Activated CD4-positive, alpha-beta T cell treated with anti-CD3 and anti-CD28 coated beads for 4 hours (primary cell): ENCODE data around the gene PCDHGC3.

Experiments
- DNase-seq, 2 donors: peaks; one replicate each; pipeline ENCODE4 v3.0.0-alpha.2; 2020

PCDHGC3 gene

DNA sequence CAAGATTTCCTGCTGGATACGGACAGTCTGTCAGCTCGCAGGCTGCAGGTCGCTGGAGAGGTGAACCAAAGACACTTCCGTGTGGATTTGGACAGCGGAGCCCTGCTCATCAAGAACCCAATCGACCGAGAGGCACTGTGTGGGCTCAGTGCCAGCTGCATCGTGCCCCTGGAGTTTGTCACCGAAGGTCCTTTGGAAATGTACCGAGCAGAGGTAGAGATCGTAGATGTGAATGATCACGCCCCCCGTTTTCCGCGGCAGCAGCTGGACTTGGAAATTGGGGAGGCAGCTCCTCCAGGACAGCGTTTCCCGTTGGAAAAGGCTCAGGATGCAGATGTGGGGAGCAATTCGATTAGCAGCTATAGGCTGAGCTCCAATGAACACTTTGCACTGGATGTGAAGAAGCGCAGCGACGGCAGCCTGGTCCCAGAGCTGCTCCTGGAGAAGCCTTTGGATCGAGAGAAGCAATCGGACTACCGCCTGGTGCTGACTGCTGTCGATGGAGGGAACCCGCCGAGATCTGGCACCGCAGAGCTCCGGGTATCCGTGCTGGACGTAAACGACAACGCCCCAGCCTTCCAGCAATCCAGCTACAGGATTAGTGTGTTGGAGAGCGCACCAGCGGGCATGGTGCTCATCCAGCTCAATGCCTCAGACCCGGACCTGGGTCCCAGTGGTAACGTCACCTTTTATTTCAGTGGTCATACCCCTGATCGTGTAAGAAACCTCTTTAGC lies 9.7 kb downstream of the PCDHGC3 start:
- no peak for DNase-seq

DNA sequence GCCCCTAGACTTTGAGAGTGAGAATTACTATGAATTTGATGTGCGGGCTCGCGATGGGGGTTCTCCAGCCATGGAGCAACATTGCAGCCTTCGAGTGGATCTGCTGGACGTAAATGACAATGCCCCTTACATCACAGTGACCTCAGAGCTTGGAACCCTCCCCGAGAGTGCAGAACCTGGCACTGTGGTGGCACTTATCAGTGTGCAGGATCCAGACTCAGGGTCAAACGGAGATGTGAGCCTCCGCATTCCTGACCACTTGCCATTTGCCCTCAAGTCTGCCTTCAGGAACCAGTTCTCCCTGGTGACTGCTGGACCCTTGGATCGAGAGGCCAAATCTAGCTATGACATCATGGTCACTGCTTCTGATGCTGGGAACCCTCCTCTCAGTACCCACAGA lies 10.3 kb downstream of the PCDHGC3 start:
- no peak for DNase-seq

DNA sequence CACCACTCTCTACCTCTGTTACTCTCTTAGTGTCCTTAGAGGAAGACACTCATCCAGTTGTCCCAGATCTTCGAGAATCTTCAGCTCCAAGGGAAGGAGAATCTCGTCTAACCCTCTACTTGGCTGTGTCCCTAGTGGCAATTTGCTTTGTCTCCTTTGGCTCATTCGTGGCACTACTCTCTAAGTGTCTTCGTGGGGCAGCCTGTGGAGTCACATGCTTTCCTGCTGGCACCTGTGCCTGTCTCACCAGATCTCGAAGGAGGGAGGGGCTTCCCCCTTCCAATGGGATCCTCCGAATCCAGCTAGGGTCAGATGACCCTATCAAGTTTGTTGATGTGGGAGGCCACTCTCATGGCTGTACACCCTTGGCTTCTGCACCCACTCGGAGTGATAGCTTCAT lies 11.4 kb downstream of the PCDHGC3 start:
- DNase-seq = no peak

DNA sequence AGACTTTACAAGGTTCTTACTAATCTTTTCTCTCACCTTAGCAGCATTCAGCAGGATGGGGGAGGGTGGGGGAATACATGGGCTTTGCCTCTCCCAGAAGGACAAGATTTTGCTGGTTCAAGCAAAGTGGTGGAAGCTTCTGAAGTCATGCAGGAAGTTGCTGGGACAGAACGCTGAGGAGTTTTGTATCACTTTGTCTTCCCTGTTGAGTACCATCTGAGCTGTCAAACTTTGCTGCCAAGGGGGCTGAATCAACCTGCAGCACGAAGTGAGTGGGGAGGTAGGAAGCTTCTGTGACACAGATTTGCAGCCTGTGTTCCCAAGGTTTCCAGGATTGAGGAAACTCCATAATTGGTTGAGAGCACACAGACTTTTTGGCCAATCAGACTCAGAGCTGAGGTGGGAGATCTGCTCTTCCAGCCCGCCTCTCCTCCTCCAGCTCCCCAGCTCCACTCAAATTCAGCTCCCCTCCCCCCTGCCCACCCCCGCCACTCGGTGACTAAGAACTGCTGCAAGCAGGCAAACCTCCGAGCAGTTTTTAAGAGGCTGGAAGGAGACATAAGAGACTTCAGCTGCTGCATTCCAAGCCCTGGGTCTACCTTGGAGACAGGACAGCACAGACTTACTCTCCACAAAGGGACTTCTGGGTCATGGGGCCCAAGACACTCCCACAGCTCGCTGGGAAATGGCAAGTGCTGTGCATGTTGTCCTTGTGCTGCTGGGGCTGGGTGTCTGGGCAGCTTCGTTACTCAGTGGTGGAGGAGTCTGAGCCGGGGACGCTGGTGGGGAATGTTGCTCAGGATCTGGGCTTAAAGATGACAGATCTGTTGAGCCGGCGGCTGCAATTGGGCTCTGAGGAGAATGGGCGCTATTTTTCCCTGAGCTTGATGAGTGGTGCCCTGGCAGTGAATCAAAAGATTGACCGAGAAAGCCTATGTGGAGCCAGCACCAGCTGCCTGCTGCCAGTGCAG lies 13.1 kb downstream of the PCDHGC3 start, which contains the start of gene PCDHGC5:
Gene PCDHGC5, plus strand, starts transcription at position 491 of the 971 bp plus-strand sequence. Its CDS starts 160 bp downstream, at position 651.
- no peak for DNase-seq

DNA sequence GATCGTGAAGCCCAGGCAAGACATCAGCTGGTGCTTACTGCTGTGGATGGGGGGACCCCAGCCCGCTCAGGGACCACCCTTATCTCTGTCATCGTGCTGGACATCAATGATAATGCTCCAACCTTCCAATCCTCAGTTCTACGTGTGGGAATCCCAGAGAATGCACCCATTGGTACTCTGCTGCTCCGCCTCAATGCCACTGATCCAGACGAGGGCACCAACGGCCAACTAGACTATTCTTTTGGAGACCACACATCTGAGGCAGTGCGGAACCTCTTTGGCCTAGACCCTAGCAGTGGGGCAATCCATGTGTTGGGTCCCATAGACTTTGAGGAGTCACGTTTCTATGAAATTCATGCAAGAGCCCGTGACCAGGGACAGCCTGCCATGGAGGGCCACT lies 14.1 kb downstream of the PCDHGC3 start:
- no peak for DNase-seq

DNA sequence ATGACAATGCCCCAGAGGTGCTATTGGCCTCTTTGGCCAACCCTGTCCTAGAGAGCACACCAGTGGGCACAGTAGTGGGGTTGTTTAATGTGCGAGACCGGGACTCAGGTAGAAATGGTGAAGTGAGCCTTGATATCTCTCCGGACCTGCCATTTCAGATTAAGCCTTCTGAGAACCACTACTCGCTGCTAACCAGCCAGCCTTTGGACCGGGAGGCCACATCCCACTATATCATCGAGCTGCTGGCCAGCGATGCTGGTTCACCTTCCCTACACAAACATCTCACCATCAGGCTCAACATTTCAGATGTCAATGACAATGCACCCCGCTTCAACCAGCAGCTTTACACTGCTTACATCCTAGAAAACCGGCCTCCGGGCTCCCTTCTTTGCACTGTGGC lies 14.5 kb downstream of the PCDHGC3 start:
- DNase-seq = no peak

DNA sequence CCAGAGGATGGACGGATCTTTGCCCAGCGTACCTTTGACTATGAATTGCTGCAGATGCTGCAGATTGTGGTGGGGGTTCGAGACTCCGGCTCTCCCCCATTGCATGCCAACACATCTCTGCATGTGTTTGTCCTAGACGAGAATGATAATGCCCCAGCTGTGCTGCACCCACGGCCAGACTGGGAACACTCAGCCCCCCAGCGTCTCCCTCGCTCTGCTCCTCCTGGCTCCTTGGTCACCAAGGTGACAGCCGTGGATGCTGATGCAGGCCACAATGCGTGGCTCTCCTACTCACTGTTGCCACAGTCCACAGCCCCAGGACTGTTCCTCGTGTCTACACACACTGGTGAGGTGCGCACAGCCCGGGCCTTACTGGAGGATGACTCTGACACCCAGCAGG lies 15.0 kb downstream of the PCDHGC3 start:
- no peak for DNase-seq

DNA sequence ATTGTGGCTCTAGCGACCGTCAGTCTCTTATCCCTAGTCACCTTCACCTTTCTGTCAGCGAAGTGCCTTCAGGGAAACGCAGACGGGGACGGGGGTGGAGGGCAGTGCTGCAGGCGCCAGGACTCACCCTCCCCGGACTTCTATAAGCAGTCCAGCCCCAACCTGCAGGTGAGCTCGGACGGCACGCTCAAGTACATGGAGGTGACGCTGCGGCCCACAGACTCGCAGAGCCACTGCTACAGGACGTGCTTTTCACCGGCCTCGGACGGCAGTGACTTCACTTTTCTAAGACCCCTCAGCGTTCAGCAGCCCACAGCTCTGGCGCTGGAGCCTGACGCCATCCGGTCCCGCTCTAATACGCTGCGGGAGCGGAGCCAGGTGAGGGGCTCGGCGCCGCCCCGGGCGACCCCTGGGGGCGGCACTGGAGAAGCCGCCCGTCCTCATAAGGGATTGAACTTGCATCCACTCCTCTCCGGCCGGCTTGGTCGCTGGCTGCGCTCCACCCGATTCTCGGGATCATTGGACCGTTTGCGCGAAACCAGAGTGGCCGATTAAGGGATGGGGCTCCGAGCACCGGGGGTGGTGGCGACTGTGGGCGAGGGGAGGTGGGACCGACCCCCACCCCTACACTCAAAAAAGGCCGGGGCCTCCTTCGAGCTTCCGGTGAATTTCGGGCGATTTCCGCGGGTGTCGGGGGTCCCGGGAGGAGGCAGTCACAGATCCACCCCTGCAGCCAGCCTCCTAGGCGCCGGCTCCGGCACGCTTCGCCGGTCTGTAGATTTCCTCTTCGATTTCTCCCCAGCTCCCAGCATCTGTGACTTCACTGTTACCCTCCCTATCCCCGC lies 15.8 kb downstream of the PCDHGC3 start:
- DNase-seq = no peak

DNA sequence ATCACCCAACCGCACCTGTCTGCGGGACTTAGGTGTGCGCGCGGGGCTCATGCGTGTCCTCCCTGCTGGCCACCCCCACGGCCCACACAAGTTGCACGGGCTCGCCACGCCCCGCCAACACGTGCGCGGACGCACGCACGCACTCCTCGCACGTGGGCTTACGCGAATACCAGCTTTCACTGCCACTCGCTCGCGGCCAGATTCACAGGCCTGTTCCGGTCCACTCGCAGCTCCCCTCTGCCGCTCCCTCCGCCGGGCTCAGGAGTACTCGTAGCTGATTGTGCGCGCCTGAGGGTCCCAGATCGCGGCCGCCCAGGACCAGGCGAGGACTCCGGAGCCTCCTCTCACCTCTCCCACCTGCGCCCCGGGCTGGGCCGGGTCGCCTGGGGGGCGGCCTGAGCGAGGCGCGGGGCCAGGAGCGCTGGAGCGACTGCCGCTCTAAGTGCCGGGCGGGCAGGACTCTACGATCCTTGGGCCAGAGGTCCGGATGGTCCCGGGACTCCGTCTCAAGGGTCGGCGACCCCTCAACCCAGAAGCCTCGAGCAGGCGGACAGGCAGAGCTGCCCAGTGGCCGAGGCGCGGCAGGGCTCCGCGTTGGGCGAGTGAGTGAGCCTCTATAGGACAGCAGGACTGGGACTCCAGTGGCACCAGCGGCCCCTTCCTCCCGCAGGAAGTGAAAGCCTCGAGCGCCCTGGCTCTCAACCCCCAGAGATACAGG lies 16.6 kb downstream of the PCDHGC3 start:
- peak; percentile 19 to 25 for DNase-seq

DNA sequence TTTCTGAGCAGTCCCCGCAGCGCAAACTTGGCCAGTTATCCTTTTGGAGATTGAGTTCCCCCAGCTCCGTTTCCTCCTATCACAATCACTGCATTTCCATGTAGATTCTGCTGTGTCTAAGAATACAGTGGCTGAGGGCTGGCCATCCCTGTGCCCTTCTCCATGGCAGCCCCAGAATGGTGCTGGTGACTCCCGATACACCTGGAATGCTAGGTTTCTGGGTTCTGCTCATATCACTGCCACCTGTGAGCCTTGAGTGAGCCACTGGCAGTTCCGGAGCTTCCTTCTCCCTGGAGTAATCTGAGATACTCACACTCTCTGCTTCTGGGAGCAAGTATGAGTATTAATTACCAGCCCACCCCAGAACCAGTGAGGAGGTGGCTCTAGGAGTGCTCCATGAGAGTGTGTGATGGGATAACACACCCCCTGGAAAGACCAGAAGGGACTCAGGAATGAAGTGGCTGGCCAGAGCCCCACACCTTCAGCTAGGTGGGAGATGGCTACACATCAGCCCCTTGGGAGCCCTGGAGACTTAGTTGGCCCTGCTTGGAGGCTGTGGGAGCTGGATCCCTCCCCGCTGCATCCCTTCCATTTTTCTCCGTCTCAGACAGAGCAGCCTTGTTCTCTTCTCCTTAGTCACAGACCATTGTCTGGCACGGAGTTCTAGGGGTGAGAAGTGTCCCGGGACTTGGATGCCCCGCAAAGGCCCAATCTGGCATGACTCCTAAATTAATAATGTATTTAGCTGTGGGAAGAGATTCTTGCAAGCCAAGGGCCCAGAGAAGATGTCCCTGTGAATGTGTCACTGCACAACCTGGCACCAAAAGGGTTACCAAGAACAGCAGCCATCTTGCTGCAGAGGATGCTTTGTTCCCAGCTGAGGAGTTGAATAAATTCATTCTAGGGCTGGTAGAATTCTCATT lies 18.0 kb downstream of the PCDHGC3 start:
- no peak for DNase-seq

DNA sequence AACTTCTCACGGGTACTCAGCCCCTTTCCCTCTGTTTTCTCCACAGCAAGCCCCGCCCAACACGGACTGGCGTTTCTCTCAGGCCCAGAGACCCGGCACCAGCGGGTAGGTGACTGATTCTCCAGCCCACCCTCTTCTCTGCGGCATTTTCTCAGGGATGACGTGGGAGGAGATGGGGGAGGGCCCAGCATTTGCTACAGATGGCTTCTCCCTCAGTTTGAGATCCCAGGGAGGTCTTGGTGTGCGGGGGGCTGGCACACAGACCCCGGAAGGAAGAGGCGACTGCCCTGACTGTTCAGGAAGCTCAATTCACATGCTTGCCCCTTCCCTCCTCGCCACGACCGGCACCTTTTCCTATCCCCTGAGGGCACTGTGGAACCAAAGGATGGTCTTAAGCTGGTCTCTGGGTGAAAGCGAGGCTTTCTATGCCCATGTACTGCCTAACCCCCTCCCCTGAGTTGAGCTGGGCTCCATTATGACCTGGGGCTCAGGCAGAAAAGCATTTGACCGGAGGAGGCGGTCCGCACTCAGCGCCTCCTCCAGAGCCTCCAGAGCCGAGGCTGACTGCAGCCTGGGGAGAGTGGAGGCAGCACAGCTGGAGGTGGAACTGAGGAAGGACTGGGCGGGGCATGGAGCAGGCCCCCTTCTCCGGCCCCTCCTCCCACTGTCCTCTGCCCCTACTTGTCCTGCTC lies 19.1 kb downstream of the PCDHGC3 start:
- DNase-seq = no peak

DNA sequence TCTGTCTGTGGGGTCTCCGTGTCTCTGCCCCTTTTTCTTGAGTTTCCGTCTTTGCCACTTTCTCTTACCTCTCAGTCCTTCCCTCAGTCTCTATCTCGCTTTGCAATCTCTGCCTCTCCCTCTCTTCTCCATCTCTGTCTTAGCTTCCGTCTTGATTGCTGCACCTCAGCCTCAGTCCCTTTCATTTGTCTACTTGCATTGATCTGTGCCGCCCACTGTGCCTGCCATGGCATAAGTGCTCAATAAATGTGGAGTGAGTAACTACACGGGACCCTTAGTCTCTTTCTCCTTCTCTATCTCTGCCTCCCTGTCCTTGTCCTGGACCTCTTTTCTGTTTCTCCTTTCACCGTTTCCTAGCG lies 19.7 kb downstream of the PCDHGC3 start:
- no peak for DNase-seq

DNA sequence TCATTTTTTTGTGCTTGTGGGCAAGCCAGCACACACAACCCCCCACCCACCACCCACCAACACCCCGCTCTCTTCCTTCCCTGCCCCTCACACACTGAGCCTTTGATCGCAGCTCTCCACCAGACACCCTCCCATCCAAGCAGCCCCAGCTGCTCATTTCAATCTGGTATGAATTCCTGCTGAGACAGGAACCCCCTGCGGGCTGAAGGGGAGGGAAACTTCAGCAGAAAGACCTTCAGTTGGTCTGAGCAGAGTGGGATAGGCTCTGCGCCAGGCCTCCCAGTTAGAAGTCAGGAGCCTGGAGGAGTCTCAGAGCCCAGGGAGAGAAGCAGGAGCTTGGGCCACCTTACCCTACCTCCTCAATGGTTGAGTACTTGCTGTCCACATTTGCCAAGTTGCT lies 20.3 kb downstream of the PCDHGC3 start:
- no peak for DNase-seq

DNA sequence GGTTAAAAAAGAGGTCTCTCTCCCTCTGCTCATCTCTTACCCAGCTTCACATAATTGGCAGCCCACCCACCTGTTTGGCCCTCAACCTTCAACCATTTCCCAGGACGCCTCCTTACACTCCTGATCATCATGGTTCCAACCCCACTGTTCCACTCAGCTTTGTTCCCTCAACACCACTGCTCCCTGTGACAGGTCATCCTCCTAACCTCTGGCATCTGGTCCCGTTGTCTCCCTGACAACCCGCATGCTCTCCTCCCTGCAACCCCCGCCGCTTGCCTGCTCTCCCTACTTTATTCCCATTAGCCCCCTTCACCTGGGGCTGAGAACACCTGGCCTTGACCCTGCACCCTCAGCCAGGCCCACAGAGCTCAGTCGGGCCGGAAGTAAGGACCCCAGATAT lies 26.0 kb downstream of the PCDHGC3 start:
- no peak for DNase-seq

DNA sequence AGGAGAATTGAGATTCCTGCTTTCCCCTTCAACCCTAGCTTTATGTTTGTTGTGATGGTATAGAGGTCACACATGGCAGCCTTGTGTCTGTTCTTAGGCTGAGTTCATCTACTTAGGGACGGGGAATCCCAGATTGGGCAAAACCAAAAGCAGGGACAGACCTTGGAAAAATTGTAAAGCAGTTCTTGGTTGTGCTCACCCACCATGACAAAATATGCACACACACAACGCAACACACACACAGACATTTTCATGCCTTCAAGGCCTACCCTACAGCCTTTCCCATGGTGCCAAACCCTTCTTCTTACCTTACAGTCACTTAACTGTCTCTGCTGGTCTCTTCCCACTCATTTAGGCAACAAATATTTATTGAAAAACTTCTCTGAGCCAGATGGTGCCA lies 27.9 kb downstream of the PCDHGC3 start:
- DNase-seq = no peak

DNA sequence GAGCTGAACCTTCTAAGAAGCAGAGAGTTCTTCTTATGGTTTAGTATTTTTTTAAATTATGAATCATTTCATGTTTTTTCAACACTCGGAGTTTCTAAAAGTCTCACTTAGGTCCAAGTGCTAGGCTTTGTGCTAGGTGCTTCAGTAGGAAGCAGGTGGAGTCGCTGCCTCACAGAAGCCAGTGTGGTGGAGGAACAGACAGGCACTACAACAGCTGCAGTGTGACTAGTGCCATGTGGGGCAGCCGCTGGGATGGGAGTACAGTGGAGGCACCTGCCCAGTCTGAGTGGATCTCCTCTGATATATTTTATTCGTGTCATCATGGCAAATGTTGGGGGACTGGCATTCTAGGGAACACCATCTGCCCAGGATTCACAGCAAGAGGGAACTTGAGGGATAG lies 28.4 kb downstream of the PCDHGC3 start:
- DNase-seq = no peak

DNA sequence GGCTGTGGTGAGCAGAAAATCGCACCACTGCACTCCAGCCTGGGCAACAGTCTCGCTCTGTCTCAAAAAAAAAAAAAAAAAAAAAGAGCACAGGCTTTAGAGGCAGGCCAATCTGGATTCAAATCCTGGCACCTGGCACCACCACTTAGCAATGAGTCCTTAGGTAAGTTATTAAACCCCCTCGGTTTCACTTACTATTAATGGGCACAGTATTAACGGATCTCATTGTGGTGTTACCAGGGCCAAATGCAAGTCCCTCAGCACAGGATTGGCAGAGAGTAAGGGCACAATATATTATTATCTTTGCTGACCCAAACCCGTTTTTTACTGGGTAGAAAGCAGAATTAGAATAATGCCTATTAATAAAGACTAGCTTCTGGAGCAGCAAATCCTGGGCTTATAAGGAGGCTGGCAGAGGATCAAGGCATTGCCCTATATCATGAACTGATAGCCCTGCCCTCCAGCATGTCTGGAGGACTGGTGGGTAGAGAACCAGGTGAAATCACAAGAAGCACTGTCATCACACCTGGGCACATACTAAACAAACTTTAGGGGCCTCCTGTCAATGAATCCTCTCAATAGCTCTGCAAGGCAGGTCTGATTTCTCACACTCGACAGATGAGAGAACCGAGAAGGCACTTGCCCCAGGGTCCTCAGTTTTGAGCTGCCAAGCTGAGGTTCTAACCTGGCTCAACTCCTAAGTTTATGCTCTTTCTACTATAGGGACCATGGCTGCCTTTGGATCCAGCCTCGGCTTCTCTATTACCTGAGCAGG lies 30.8 kb downstream of the PCDHGC3 start:
- no peak for DNase-seq

DNA sequence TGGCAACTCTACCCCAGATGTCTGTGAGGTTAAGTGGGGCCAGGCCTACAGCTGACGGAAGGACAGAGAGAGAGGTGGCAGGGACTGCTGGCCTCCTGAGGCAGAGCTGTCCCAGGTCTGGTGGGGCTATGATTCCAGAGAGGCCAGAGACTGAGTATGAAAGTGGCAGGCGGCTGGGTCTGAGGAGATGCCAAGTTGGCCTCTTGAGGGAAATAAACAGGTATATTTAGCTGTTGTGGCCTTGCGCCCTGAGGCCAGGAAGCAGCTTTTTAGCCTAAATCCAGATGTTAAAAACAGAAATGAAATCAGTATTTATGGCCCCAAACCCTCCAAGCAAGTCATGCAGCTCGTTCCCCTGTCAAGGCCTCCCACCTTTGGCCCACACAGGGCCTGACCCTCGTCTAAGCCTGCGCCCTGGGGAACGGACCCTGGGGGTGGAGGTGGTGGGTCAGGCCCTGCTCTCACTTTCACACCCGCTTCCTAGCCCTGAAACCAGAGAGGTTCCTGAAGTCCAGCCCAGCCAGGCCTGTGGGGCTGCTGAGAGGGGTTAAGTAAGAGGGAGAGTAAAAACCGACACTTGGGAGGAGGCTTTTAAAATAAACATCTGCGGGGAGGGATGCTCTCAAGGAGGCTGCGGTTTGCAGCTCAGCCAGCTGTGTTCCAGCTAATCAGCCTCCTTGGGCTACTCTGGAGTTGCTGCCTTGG lies 31.8 kb downstream of the PCDHGC3 start:
- DNase-seq = no peak

DNA sequence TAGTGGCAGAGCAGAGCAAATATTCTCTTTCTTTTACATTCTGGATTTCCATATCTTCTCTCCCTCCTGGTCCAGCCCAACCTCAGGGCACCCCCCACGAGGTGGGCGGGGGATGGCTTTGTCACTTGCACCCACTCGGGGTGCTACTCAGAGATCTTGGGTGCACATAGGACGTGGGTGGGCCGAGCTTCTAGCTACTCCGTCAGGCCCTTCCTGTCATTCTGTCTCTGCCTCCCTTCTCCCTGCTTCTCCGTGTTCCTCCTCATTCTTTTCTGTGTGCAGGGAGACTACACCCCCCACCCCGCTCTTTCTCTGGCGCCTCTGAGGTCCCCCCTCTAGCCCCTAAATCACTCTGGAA lies 32.7 kb downstream of the PCDHGC3 start:
- no peak for DNase-seq
